Skeletal muscle satellite cell (primary cell): Measurements from ENCODE around the gene SF3B3.
A peak's percentile ranks its signal among the peaks of the same experiment; 100 is the strongest.
"Not testable (repeated sequence)": the region's sequence is repeated elsewhere in the genome, so short reads cannot be mapped to it uniquely, and the experiment has no call there.

Experiments
- H3K27me3 ChIP-seq: 2 replicates; pipeline ENCODE4 v1.7.0; 2013; ENCODE audit warnings: low read length; ENCODE audit not compliant: control insufficient read depth, insufficient read depth
- H3K36me3 ChIP-seq: 2 replicates; pipeline ENCODE4 v1.7.0; 2013; ENCODE audit warnings: mild to moderate bottlenecking, control low read depth, low read length; ENCODE audit not compliant: insufficient read depth
- H3K4me1 ChIP-seq: 2 replicates; pipeline ENCODE4 v1.7.0; 2013; ENCODE audit warnings: low read length; ENCODE audit not compliant: control insufficient read depth, insufficient read depth
- H3K4me2 ChIP-seq: 2 replicates; pipeline ENCODE4 v1.7.0; 2013; ENCODE audit warnings: mild to moderate bottlenecking, low read length
- H3K4me3 ChIP-seq: 2 replicates; pipeline ENCODE4 v1.7.0; 2013; ENCODE audit warnings: low read length
- H3K9ac ChIP-seq: 2 replicates; pipeline ENCODE4 v1.7.0; 2013; ENCODE audit warnings: mild to moderate bottlenecking, low read depth, low read length, moderate library complexity
- H3K9me3 ChIP-seq: replicated peaks from 2 replicates; pipeline ENCODE4 v1.7.0; 2013; ENCODE audit warnings: mild to moderate bottlenecking, control low read depth, low read length

Gene SF3B3

DNA sequence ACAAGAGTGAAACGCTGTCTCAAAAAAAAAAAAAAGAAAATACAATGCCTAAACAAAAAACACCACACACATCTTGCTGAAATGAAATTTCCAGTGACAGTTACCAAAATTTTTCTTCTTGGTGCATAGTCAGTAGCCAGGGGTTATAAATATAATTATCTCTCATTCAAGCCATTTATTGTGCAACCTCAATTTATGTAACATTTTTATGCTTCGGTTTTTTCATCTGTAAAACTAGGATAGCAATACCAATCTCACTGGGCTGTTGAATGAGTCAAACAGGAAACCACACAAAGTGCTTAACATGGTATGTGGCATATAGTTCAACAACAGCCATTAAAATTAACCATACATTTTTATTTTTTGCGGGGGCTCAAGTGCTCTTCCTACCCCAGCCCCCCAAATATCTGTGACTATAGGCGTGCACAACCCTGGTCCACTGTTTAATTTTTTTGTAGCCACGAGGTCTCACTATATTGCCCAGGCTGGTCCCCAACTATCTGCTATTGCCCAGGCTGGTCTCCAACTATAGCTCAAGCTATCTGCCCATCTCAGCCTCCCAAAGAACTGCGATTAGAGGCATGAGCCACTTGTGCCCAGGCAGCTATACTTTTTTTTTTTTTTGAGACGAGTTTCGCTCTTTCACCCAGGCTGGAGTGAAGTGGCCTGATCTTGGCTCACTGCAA is 2.9 kb upstream of the SF3B3 start:
- no peak overlapping the region for H3K9ac ChIP-seq
- H3K36me3 ChIP-seq, result peaks cover 29% of the 10 kb centered on the region
- H3K27me3 ChIP-seq, result no peaks in the 10 kb centered on the region
- H3K4me1 ChIP-seq, result peaks cover 23% of the 10 kb centered on the region
- peak overlapping the region; percentile 17 for H3K4me3 ChIP-seq
- H3K4me2 ChIP-seq, result peak overlapping the region; percentile 70
- no peaks in the 10 kb centered on the region for H3K9me3 ChIP-seq

DNA sequence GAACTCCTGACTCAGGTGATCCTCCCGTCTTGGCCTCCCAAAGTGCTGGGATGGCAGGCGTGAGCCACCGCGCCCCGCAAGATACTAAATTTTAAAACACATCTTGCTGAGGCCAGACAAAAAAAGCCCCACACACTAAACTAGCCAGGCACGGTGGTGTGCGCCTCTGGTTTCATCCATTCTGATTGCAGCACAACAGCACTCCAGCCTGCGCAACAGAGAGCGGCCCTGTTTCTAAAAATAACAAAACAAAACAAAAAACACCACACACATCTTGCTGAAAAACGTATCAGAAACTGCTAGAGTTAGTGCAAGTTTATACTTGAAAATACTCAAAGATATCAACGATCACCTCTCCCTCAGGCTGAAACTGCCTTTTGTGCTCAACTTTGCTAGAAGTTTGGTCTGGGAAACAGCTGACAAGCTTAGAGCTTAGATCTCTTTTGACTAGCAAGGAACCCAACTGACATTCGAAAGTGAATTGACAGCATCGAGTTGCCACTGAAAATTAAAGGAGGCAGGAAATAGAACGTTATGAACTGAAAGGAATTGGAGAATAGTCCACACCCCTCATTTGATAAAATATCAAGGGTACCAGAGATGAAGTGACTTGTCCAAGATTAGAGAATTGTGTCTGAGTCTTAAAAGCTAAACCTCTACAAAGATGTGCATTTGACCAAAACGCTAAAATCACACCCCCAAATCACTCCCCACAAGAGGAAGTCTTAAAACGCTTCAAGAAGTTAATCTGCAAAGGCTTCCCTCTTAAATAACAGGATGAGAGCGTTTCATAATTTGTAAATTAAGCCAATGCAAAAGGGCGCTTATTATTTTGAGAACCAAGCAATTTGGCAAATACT is 1.2 kb upstream of the SF3B3 start:
- peak overlapping the region; percentile 81 for H3K4me2 ChIP-seq
- H3K27me3 ChIP-seq, result no peaks in the 10 kb centered on the region
- H3K4me3 ChIP-seq, result peak overlapping the region; percentile 94
- H3K9ac ChIP-seq, result peak overlapping the region; percentile 99
- peaks cover 25% of the 10 kb centered on the region for H3K36me3 ChIP-seq
- no peaks in the 10 kb centered on the region for H3K9me3 ChIP-seq
- peaks cover 39% of the 10 kb centered on the region for H3K4me1 ChIP-seq

DNA sequence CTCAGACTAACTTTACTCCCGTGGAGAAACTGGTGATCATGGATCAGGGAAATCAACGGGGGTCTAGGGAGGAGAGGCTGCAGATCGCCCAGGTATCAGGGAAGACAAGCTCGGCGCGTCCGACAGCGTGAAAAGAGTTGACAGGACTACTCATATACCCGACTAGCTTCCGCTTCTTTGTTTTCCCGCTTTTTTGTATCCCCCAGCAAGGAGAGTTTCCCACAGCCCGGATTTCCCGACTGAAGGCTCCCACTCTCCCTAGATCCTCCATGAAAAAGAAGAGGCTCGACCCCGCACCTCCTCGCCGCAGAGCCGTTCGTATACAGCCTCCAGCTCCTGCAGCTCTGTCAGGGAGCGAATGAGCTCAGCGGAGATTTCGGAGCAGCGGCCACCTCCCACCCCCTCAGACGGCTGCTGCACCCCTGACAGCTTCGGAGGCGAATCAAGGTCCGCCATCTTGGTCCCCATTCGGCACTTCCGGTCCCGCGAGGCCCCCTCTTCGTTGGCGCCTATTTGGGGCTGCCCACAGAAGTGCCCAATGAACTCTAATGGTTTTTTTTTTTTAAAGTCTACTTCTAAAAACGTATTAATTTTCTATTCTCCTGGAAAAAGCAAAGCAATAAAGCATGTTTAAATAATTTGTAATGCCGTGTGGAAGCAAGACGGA is 407 bp upstream of the SF3B3 start, which contains the start of gene COG4:
Gene COG4 (minus strand): TSS at position 479 of the 667 bp plus-strand sequence. CDS start 11 bp downstream, at position 468.
- H3K9me3 ChIP-seq, result no peaks in the 10 kb centered on the region
- peak within 1 kb of the TSS; percentile 94 for H3K4me3 ChIP-seq
- no peaks in the 10 kb centered on the region for H3K27me3 ChIP-seq
- peaks cover 21% of the 10 kb centered on the region for H3K36me3 ChIP-seq
- peaks cover 41% of the 10 kb centered on the region for H3K4me1 ChIP-seq
- H3K9ac ChIP-seq, result peak within 1 kb of the TSS; percentile 99
- peak within 1 kb of the TSS; percentile 81 for H3K4me2 ChIP-seq

DNA sequence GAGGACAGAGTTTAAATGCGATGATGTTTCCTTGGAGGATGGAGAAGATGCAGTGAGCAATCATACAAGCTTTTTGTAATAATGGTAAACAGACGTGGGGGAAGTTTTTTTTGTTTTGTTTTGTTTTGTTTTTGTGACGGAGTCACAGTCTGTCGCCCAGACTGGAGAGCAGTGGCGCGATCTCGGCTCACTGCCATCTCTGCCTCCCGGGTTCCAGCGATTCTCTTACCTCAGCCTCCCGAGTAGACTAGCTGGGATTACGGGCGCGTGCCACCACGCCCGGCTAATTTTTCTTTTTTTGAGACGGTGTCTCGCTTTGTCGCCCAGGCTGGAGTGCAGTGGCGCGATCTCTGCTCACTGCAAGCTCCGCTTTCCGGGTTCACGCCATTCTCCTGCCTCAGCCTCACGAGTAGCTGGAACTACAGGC is 796 bp downstream of the SF3B3 start:
- not testable (repeated sequence) for H3K27me3 ChIP-seq, H3K9me3 ChIP-seq
- peak overlapping the region; percentile 99 for H3K9ac ChIP-seq
- H3K36me3 ChIP-seq, result peaks cover 24% of the 10 kb centered on the region
- H3K4me2 ChIP-seq, result peak overlapping the region; percentile 81
- H3K4me3 ChIP-seq, result peak overlapping the region; percentile 94
- peaks cover 51% of the 10 kb centered on the region for H3K4me1 ChIP-seq

DNA sequence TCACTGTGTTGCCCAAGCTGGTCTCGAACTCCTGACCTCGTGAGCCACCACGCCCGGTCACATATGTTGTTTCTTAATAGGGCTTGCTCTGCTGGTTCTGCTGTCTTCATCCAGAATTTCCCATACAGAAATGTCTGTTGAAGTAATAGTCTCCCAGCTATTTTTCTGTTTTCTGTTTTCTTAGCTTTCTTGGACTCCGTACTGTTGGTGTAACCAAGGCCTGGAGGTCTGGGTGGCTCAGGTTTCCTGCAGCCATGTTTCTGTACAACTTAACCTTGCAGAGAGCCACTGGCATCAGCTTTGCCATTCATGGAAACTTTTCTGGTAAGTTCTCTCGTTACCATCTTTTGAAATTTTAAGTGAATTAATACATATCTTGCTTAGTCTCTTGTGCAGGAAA is 2.8 kb downstream of the SF3B3 start:
- no peaks in the 10 kb centered on the region for H3K9me3 ChIP-seq
- H3K27me3 ChIP-seq, result no peaks in the 10 kb centered on the region
- H3K4me3 ChIP-seq, result peak overlapping the region; percentile 50
- peak overlapping the region; percentile 81 for H3K4me2 ChIP-seq
- peaks cover 35% of the 10 kb centered on the region for H3K36me3 ChIP-seq
- H3K9ac ChIP-seq, result peak overlapping the region; percentile 43
- H3K4me1 ChIP-seq, result peaks cover 40% of the 10 kb centered on the region

DNA sequence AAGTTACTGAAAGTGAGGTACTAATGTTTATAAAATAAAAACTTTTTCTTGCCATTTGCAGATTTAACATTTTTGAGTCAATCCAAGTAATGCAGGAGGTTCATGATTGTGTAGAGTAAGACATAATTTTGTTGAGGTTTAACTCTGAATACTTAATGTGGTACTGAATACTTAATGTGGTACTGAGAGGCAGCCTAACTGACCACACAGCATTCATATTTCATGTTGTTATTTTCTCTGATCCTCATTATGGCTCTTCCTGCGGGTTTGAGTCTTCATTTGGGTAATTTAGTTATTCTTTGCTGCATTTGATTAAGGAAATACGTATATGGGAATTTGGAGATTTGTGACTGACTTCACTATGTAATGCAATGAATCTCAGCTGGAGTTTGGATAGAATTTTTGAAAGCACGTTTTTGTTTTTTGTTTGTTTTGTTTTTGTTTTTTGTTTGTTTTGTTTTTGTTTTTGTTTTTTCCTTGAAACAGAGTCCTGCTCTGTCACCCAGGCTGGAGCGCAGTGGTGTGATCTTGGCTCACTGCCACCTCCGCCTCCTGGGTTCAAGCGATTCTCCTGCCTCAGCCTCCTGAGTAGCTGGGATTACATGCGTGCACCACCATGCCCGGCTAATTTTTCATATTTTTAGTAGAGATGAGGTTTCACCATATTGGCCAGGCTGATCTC is 3.8 kb downstream of the SF3B3 start:
- Histone ChIP-seq H3K4me3 (no peak overlapping the region), H3K36me3 (peaks cover 43% of the 10 kb centered on the region), H3K9me3 (no peaks in the 10 kb centered on the region), H3K4me2 (peak overlapping the region; percentile 81), H3K4me1 (peaks cover 35% of the 10 kb centered on the region), H3K9ac (no peak overlapping the region), H3K27me3 (no peaks in the 10 kb centered on the region)

DNA sequence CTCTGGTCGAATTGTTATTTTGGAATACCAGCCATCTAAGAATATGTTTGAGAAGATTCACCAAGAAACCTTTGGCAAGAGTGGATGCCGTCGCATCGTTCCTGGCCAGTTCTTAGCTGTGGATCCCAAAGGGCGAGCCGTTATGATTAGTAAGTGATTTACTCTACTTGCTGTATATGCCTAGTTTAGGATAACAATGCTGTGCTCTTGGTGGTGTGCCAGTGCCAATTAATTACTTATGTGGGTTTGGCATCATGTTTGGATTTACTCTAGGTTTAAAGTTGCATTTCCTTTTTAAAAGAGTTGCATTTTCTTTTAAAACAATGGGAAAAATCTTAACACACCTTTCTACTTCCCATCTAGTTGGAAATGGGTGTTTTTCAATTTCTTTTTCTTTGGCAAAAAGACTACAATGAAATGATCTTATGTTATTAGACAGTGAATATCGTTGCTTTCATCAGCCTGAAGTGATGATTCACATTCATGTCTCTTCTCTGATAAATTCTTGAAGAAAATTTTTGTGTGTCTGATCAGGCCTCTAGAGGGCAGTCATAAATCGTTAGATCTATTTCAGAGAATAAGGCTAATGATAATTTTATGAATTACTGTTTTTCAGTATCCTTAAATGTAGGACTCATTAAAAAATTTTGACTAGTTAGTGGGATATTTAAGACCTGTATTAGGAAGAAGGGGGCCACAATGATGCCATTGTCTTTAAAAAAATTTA is 5.6 kb downstream of the SF3B3 start:
- peak overlapping the region; percentile 44 for H3K4me2 ChIP-seq
- no peaks in the 10 kb centered on the region for H3K9me3 ChIP-seq
- peaks cover 60% of the 10 kb centered on the region for H3K36me3 ChIP-seq
- no peak overlapping the region for H3K4me3 ChIP-seq
- H3K27me3 ChIP-seq, result no peaks in the 10 kb centered on the region
- peaks cover 34% of the 10 kb centered on the region for H3K4me1 ChIP-seq
- peak overlapping the region; percentile 22 for H3K9ac ChIP-seq

DNA sequence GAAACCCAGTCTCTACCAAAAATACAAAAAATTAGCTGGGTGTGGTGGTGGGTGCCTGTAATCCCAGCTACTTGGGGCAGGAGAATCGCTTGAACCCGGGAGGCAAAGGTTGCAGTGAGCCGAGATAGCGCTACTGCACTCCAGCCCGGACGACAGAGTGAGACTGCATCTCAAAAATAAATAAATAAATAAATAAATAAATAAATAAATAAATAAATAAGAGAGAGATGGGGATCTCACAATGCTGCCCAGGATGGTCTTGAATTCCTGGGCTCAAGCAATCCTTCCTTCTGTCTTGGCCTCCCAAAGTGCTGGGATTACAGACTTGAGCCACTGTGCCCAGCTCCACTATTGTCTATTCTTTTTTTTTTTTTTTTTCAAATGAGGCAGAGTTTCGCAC is 6.3 kb downstream of the SF3B3 start:
- not testable (repeated sequence) for H3K27me3 ChIP-seq, H3K9ac ChIP-seq
- H3K36me3 ChIP-seq, result peaks cover 68% of the 10 kb centered on the region

DNA sequence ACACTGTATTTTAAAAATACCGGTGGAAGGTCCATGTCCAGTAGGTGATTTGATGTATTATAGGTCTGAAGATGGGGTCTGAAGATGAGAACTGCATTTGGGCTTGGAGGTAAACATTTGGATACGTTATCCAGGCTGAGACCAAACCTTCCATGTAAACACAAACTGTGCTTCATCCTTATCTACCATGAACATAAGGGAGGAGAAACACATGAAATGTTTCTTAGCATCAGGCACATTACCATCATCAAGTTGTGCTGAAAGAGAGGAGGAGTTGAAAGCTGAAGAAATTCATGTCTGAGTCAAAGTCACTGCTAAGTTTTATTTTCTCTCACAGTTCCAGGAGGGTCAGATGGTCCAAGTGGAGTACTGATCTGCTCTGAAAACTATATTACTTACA is 11.4 kb downstream of the SF3B3 start:
- no peaks in the 10 kb centered on the region for H3K27me3 ChIP-seq
- peaks cover 92% of the 10 kb centered on the region for H3K36me3 ChIP-seq
- H3K4me3 ChIP-seq, result no peak overlapping the region
- H3K4me2 ChIP-seq, result no peak overlapping the region
- no peak overlapping the region for H3K9ac ChIP-seq
- no peaks in the 10 kb centered on the region for H3K4me1 ChIP-seq
- no peaks in the 10 kb centered on the region for H3K9me3 ChIP-seq

More for the DNA sequence above, 6.3 kb downstream of the SF3B3 start:
- H3K9me3 ChIP-seq, H3K4me2 ChIP-seq, H3K4me3 ChIP-seq: not testable (repeated sequence)
- H3K4me1 ChIP-seq, result peaks cover 34% of the 10 kb centered on the region

DNA sequence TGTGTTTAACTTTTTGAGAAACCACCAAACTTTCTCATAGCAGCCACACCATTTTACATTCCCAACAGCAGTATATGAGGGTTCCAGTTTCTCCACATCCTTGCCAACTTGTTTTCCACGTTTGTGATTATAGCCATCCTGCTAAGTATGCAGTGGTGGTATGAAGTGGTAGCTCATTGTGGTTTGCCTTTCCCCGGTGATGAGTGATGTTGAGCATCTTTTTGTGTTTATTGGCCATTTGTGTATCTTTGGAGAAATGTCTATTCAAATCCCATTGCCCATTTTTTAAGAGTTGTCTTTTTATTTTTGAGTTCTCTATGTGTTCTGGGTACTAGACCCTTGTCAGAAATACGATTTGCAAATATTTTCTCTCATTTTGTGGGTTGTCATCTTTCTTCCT is 17.4 kb downstream of the SF3B3 start:
- Histone ChIP-seq H3K9me3 (no peaks in the 10 kb centered on the region), H3K27me3 (no peaks in the 10 kb centered on the region), H3K4me2 (no peak overlapping the region), H3K4me1 (no peaks in the 10 kb centered on the region), H3K4me3 (no peak overlapping the region), H3K9ac (no peak overlapping the region), H3K36me3 (peaks cover 88% of the 10 kb centered on the region)
